ENCODE results near the gene CIART. TPM values are rescaled to one million over a fixed set of nuclear protein-coding genes. Genes with fewer than 3 reads are reported as not detected.
A peak's percentile ranks its signal among the peaks of the same experiment; 100 is the strongest.

The CIART gene
- total and polyA plus RNA-seq, 2 of the 8 experiments (the other 6 are each of a cell fraction or from before 2014, with no cell fraction given) = 9.6 to 33.3 TPM

DNA sequence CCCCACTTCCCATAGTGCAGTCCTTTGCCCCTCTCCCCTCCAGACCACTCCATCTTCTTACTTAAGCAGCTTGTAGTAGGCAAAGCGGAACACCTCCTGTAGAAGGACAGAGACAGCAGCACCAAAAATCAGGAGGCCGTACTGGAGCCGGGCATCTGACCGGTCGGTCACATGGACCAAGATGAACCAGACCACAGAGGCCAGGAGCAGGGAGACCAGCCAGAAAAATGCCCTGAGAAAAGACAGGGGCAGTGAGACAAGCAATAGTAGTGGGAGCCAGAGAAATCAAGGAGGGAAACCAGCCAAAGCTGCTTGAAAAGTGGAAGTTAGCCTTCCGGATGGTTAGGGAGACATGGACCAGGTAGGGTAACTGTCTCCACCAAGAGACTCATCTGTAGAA, 14.5 kb upstream of the CIART start:
- no peak overlapping the region for H3K56ac ChIP-seq (replicated peaks; ENCODE audit: insufficient read length, low read depth, low read length)
- TF ChIP-seq RFX5 (IDR thresholded peaks at IDR 0.05; ENCODE audit: borderline replicate concordance, low read depth, low read length) (no peak), BRCA1 (IDR thresholded peaks at IDR 0.05; ENCODE audit: low read depth, low read length) (no peak), HDAC2 (IDR thresholded peaks at IDR 0.05; ENCODE audit: borderline replicate concordance in 1 of 2, low read depth in 2 of 2, low read length in 2 of 2) (no peak), GTF2F1 (IDR thresholded peaks at IDR 0.05; ENCODE audit: borderline replicate concordance, low read depth, low read length) (no peak)
- H3K27me3 ChIP-seq (replicated peaks in 1 of 4; ENCODE audit: control insufficient read depth in 3 of 4, extremely low read depth in 1 of 4, insufficient read depth in 3 of 4, low read length in 3 of 4) = no peaks in the 10 kb centered on the region
- peaks cover 4 to 11% (median 5%) of the 10 kb centered on the region in 4 experiments; a peak in 6 of 7 replicates for H3K4me1 ChIP-seq (replicated peaks in 1 of 4; ENCODE audit: control insufficient read depth in 3 of 4, insufficient read depth in 4 of 4, low read length in 3 of 4)
- WGBS, 2 experiments (ENCODE audit: extremely low coverage in 1 of 2, insufficient coverage in 1 of 2, insufficient read length in 1 of 2, insufficient replicate concordance in 2 of 2, low coverage in 1 of 2, low lambda C conversion rate in 2 of 2, missing lambda C conversion rate in 1 of 2) = 62% methylated on average over 6 of the region's 6 CpGs; no CpG with 5 or more reads in 1 of the 2 experiments
- peaks cover 10% of the 10 kb centered on the region for H3K23me2 ChIP-seq (ENCODE audit: low read depth, low read length)
- H3K27ac ChIP-seq (ENCODE audit: low read depth, low read length) = no peak overlapping the region
- H3K18ac ChIP-seq (ENCODE audit: extremely low read depth, low read length) = no peak overlapping the region; the same call in 1 of the 2 replicates
- H4K20me1 ChIP-seq (replicated peaks in 1 of 2; ENCODE audit: control insufficient read depth in 1 of 2, insufficient read depth in 2 of 2, low read length in 2 of 2) = peaks cover 3 to 4% of the 10 kb centered on the region in 2 experiments
- 0 out of 2 replicates have a peak overlapping the region, but pooled peaks have one; percentile 17 for H2BK12ac ChIP-seq (ENCODE audit: low read depth, low read length)
- DNase-seq (ENCODE audit: low read depth in 1 of 2, low spot score in 2 of 2) (no peak), FAIRE-seq (no peak)
- no peak overlapping the region for H2AFZ ChIP-seq (ENCODE audit: low read length)
- H3K79me2 ChIP-seq (ENCODE audit: control insufficient read depth in 1 of 2, insufficient read depth in 2 of 2, low read length in 2 of 2) = peaks cover 8 to 20% of the 10 kb centered on the region in 2 experiments; a peak in 3 of 4 replicates
- H3K4me2 ChIP-seq (ENCODE audit: insufficient read depth in 1 of 2, low read depth in 2 of 2, low read length in 2 of 2) = peak overlapping the region; percentile 95 to 100
- no peak overlapping the region for H3K4ac ChIP-seq (replicated peaks; ENCODE audit: insufficient read length, low read depth, low read length)
- H2BK15ac ChIP-seq (ENCODE audit: low read length) = no peak overlapping the region
- POLR2A ChIA-PET (ENCODE audit: partially characterized antibody) = interaction anchor here (0.8 to 6.5 kb wide), 6 partner anchors 9 to 96 kb away, joined by 3 to 114 read pairs (median 7); partner anchors contain the start of genes CA14, CIART and RPRD2
- no peak overlapping the region for H4K91ac ChIP-seq (replicated peaks; ENCODE audit: insufficient read length, low read length)
- no peak overlapping the region for H3K23ac ChIP-seq (ENCODE audit: insufficient read length)
- H3K36me3 ChIP-seq (ENCODE audit: control insufficient read depth in 2 of 4, insufficient read depth in 4 of 4, low read length in 3 of 4) = peaks cover 20 to 41% (median 35%) of the 10 kb centered on the region in 4 experiments
- peak overlapping the region; percentile 56 to 89 (median 84) for H3K9ac ChIP-seq (replicated peaks in 1 of 4; ENCODE audit: extremely low read depth in 1 of 4, low read depth in 3 of 4, low read length in 3 of 4)
- no peak overlapping the region for H2BK120ac ChIP-seq (replicated peaks; ENCODE audit: low read depth, low read length)
- peak overlapping the region; percentile 80; the same call in 1 of the 2 replicates for H2BK5ac ChIP-seq (ENCODE audit: low read depth, low read length)
- 0 out of 2 replicates have a peak overlapping the region, but pooled peaks have one; percentile 72 for H2AK5ac ChIP-seq (ENCODE audit: low read depth, low read length)
- no peak overlapping the region for H4K8ac ChIP-seq (ENCODE audit: extremely low read depth, insufficient read depth, low read length)
- H4K5ac ChIP-seq (ENCODE audit: insufficient read length, low read depth, low read length) = no peak overlapping the region
- CTCF ChIA-PET (ENCODE audit: partially characterized antibody) = interaction anchor here (16.5 kb wide), 1 partner anchor 12 kb away, joined by 326 read pairs; the partner anchor contains the start of gene CA14
- peaks cover 11% of the 10 kb centered on the region; the same call in 1 of the 2 replicates for H3K79me1 ChIP-seq (ENCODE audit: low read depth, low read length)
- peak overlapping the region; percentile 81 to 99 (median 96) for H3K4me3 ChIP-seq (ENCODE audit: extremely low read depth in 1 of 4, insufficient read depth in 2 of 4, low read depth in 3 of 4, low read length in 4 of 4)
- no peak overlapping the region for H2BK20ac ChIP-seq (ENCODE audit: low read length)
- no peak overlapping the region for H3K14ac ChIP-seq (ENCODE audit: insufficient read length)
- H3K9me3 ChIP-seq (ENCODE audit: insufficient read depth in 2 of 2, low read depth in 1 of 2, low read length in 1 of 2) = no peaks in the 10 kb centered on the region
